Tibial nerve (tissue), 4 donors: ENCODE data around the gene SNX1. TPM values are rescaled to one million over a fixed set of nuclear protein-coding genes. Genes with fewer than 3 reads are reported as not detected.
"Not testable (repeated sequence)": the region's sequence is repeated elsewhere in the genome, so short reads cannot be mapped to it uniquely, and the experiment has no call there.

Experiments
- DNase-seq, 2 donors: peaks; one replicate each; pipeline ENCODE4 v3.0.0-alpha.2; 2019; ENCODE audit warnings: low spot score in 2 of 2
- H3K27ac ChIP-seq, 4 donors: fragments of 200-600 bp; sonication (generic) in 3 of 4; one replicate each; pipeline ENCODE4 v1.5.1; 2017 to 2019; ENCODE audit warnings: mild to moderate bottlenecking in 1 of 4
- H3K27me3 ChIP-seq, 2 donors: fragments of 200-600 bp; sonication (generic) in 1 of 2; one replicate each; pipeline versions ENCODE4 v1.5.1 to v1.6.0; 2017 to 2019
- H3K36me3 ChIP-seq, 3 donors: fragments of 200-600 bp; sonication (generic); one replicate each; pipeline ENCODE4 v1.5.1; 2018 to 2019
- H3K4me1 ChIP-seq, 4 donors: fragments of 200-600 bp; sonication (generic) in 3 of 4; one replicate each; pipeline ENCODE4 v1.5.1; 2017 to 2019
- H3K4me3 ChIP-seq, 4 donors: fragments of 200-600 bp; sonication (generic) in 3 of 4; one replicate each; pipeline ENCODE4 v1.5.1; 2017 to 2019; ENCODE audit warnings: mild to moderate bottlenecking in 1 of 4, moderate library complexity in 1 of 4
- H3K9me3 ChIP-seq, 4 donors: fragments of 200-600 bp; sonication (generic) in 3 of 4; one replicate each; pipeline ENCODE4 v1.5.1; 2017 to 2019
- EP300 ChIP-seq, 2 donors: sonication (generic); formaldehyde crosslinking; IDR thresholded peaks; one replicate each; pipeline ENCODE4 v1.6.1; 2017; ENCODE audit warnings: antibody characterized with exemption in 2 of 2, mild to moderate bottlenecking in 1 of 2
- POLR2A ChIP-seq, 2 donors: fragments of 450-650 bp; IDR thresholded peaks; one replicate each; pipeline ENCODE4 v1.6.1; 2017; ENCODE audit warnings: antibody characterized with exemption in 2 of 2, mild to moderate bottlenecking in 2 of 2, moderate library complexity in 2 of 2
- WGBS, 2 donors: methylation state at CpG; one replicate each; pipeline ENCODE4 v1.1.5; 2018; 5-methylcytosine and 5-hydroxymethylcytosine counted together
- total RNA-seq, 4 donors: library from RNA; depleted of rRNA; stranded (reverse); fragments of >200 nt; gene quantifications; one replicate each; pipeline ENCODE4 v1.1.0, GENCODE V29; 2016
- TF ChIP-seq, protein P1 (sequence below), 5 experiments: fragments of 200-600 bp in 3 of 5; fragments of 450-650 bp in 2 of 5; sonication (generic) in 3 of 5; IDR thresholded peaks; one replicate each; pipeline ENCODE4 v1.5.1; 2016 to 2019; ENCODE audit warnings: antibody characterized with exemption in 5 of 5, mild to moderate bottlenecking in 3 of 5, moderate library complexity in 2 of 5

SNX1 gene
- total RNA-seq, 4 donors from 2014 or later, result 102 to 128 (median 108) TPM

DNA sequence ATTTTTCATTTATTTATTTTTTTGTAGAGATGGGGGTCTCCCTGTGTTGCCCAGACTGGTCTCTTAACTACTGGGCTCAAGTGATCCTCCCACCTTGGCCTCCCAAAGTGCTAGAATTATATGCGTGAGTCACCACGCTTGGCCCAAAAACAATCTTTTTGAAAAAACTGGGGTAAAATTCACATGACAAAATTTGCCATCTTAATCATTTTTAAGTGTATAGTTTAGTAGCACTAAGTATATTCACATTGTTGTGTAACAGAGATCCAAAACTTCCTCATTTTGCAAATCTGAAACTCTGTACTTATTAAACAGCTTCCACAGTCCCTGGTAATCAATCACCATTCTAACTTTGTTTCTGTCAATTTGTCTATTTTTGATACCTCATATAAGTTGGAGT is 5.2 kb downstream of the SNX1 start:
- Histone ChIP-seq H3K9me3 (no peaks in the 10 kb centered on the region), H3K27ac (peak overlapping the region in 1 of 4 donors; percentile 38), H3K27me3 (no peaks in the 10 kb centered on the region), H3K4me3 (no peak overlapping the region), H3K36me3 (no peaks in the 10 kb centered on the region), H3K4me1 (peaks cover 0 to 75% (median 28%) of the 10 kb centered on the region in 4 donors)
- 79 to 87% methylated on average over 2 of the region's 2 CpGs for WGBS, 2 donors
- no peak for DNase-seq
- TF ChIP-seq EP300 (IDR thresholded peaks at IDR 0.05), result peak in 1 of 2 donors; percentile 16
- TF ChIP-seq, protein P1, sequence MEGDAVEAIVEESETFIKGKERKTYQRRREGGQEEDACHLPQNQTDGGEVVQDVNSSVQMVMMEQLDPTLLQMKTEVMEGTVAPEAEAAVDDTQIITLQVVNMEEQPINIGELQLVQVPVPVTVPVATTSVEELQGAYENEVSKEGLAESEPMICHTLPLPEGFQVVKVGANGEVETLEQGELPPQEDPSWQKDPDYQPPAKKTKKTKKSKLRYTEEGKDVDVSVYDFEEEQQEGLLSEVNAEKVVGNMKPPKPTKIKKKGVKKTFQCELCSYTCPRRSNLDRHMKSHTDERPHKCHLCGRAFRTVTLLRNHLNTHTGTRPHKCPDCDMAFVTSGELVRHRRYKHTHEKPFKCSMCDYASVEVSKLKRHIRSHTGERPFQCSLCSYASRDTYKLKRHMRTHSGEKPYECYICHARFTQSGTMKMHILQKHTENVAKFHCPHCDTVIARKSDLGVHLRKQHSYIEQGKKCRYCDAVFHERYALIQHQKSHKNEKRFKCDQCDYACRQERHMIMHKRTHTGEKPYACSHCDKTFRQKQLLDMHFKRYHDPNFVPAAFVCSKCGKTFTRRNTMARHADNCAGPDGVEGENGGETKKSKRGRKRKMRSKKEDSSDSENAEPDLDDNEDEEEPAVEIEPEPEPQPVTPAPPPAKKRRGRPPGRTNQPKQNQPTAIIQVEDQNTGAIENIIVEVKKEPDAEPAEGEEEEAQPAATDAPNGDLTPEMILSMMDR (IDR thresholded peaks at IDR 0.05), result no peak
- TF ChIP-seq POLR2A (IDR thresholded peaks at IDR 0.05), result no peak

DNA sequence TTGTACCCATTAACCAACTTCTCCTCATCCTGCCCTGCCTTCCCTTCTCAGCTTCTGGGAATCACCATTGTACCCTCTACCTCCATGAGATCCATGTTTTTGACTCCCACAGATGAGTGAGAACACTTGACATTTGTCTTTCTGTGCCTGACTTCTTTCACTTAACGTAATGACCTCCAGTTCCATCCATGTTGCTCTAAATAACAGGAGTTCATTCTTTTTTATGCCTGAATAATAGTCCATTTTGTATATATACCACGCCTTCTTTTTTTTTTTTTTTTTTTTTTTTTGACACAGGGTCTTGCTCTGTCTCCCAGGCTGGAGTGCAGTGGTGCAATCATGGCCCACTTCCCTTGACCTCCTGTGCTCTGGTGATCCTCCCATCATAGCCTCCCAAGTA is 6.7 kb downstream of the SNX1 start:
- Histone ChIP-seq H3K27me3 (no peaks in the 10 kb centered on the region), H3K4me1 (peaks cover 0 to 80% (median 24%) of the 10 kb centered on the region in 4 donors), H3K4me3 (no peak overlapping the region), H3K27ac (no peak overlapping the region), H3K36me3 (no peaks in the 10 kb centered on the region), H3K9me3 (no peaks in the 10 kb centered on the region)
- TF ChIP-seq POLR2A (IDR thresholded peaks at IDR 0.05) (no peak), EP300 (IDR thresholded peaks at IDR 0.05) (no peak)
- TF ChIP-seq, protein P1 (IDR thresholded peaks at IDR 0.05), result no peak
- WGBS, 2 donors, result 77 to 87% methylated on average over 2 of the region's 2 CpGs
- no peak for DNase-seq

DNA sequence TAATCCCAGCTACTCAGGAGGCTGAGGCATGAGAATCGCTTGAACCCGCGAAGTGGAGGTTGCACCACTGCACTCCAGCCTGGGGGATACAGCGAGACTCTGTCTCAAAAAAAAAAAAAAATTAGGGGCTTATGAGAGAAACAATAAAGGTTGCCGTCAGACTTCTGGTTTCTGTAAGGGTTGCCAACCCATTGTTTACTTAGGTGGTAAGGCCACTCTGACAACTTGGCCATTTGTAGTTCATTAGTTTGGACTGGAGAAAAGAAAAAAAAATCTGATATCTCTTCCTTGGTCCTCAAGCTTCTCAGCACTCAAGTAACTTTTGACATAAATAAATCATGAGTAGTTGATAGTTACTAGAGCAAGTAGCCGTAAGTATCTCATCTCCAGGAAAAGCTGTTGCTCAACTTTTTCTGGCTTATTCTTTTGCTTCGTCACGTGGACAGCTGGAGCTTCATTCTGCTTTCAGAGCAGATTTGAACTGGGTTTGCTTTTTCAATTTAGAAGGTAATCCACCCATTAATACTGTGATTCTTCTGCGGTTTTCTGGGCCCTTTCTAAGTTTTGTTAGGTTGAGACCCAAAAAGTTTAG is 9.4 kb downstream of the SNX1 start:
- Histone ChIP-seq H3K27ac (peak overlapping the region in 3 of 4 donors; percentile 14 to 72 (median 67)), H3K27me3 (no peaks in the 10 kb centered on the region), H3K4me1 (peaks cover 0 to 66% (median 10%) of the 10 kb centered on the region in 4 donors), H3K36me3 (no peaks in the 10 kb centered on the region), H3K4me3 (no peak overlapping the region), H3K9me3 (no peaks in the 10 kb centered on the region)
- 72 to 75% methylated on average over 9 of the region's 9 CpGs for WGBS, 2 donors
- DNase-seq, result peak in 1 of 2 donors; percentile 60
- TF ChIP-seq EP300 (IDR thresholded peaks at IDR 0.05), result peak; percentile 76 to 85
- TF ChIP-seq, protein P1 (IDR thresholded peaks at IDR 0.05), result no peak

DNA sequence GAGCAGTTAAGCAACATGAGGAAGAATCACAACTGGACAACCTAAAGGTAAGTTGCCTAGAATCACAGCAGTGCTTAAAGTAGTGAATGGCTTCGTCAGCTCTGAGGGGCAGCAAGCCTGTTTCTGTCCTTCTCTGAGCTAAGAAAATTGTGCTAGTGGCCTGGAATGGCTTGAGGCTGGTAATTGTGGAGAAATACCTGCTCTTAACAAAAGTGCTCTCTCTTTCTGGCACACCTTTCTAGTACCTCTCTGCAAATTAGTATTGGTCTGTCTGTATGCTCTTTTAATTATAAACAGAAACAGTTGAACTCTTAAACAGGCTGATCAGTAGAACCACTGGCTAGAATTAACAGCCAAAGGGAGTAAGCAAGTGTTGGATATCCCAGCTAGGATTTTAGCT is 11.6 kb downstream of the SNX1 start:
- Histone ChIP-seq H3K4me1 (peaks cover 0 to 70% (median 27%) of the 10 kb centered on the region in 4 donors), H3K36me3 (no peaks in the 10 kb centered on the region), H3K9me3 (no peaks in the 10 kb centered on the region)

DNA sequence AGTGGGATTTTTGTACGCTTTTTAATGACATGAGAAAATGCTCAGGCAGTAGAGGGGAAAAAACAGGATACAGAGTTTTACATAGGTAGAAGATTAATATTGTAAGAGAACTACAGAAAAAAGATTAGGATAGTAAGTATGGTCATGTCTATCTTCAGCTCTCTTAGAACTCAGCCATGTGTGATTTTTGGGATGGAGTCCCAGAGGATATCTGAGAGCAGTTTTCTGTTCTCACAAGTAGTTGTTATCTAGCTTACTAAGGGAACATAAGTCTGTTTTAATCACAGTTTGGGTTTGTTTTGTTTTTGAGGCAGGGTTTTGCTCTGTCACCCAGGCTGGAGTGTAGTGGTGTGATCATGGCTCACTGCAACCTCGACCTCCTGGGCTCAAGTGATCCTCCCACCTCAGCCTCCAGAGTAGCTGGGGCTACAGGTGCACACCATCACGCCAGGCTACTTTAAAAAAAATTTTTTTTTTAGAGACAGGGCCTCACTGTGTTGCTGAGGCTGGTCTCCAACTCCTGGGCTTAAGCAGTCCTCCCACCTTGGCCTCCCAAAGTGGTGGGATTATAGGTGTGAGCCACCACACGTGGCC is 14.4 kb downstream of the SNX1 start:
- Histone ChIP-seq H3K36me3 (peaks cover 0 to 27% (median 0%) of the 10 kb centered on the region in 3 donors), H3K4me1 (peaks cover 0 to 68% (median 36%) of the 10 kb centered on the region in 4 donors), H3K27ac (peak overlapping the region in 1 of 4 donors; percentile 45)
- WGBS, 2 donors, result 93 to 95% methylated on average over 4 of the region's 4 CpGs
- H3K4me3 ChIP-seq, H3K9me3 ChIP-seq, DNase-seq, H3K27me3 ChIP-seq: not testable (repeated sequence)

More for the DNA sequence above, 11.6 kb downstream of the SNX1 start:
- no peaks in the 10 kb centered on the region for H3K27me3 ChIP-seq
- no peak overlapping the region for H3K4me3 ChIP-seq
- H3K27ac ChIP-seq, result no peak overlapping the region
- 90 to 96% methylated on average over 1 of the region's 1 CpG for WGBS, 2 donors
- TF ChIP-seq EP300 (IDR thresholded peaks at IDR 0.05), result no peak
- TF ChIP-seq, protein P1 (IDR thresholded peaks at IDR 0.05), result no peak
- TF ChIP-seq POLR2A (IDR thresholded peaks at IDR 0.05), result no peak
- no peak for DNase-seq
